Stimulated activated CD4-positive, alpha-beta T cell treated with anti-CD3 and anti-CD28 coated beads, TNF-alpha, amount 100 ng/mL, for 48 hours (primary cell): Measurements from ENCODE around the gene PRSS1.
"Not testable (repeated sequence)": the region's sequence is repeated elsewhere in the genome, so short reads cannot be mapped to it uniquely, and the experiment has no call there.

ENCODE experiments used
- DNase-seq, 3 donors: peaks; one replicate each; pipeline ENCODE4 v3.0.0-alpha.2; 2020; ENCODE audit warnings: low read depth in 3 of 3

PRSS1 gene

DNA sequence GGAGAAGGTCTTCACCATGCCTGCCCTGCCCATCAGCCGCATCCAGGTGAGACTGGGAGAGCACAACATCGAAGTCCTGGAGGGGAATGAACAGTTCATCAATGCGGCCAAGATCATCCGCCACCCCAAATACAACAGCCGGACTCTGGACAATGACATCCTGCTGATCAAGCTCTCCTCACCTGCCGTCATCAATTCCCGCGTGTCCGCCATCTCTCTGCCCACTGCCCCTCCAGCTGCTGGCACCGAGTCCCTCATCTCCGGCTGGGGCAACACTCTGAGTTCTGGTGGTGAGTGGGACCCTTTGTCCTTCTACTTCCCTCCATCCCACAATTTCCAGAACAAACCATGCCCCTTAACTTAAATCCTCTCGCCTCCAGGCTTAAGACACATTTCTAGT, 24.0 kb downstream of the PRSS1 start:
- DNase-seq: no peak

DNA sequence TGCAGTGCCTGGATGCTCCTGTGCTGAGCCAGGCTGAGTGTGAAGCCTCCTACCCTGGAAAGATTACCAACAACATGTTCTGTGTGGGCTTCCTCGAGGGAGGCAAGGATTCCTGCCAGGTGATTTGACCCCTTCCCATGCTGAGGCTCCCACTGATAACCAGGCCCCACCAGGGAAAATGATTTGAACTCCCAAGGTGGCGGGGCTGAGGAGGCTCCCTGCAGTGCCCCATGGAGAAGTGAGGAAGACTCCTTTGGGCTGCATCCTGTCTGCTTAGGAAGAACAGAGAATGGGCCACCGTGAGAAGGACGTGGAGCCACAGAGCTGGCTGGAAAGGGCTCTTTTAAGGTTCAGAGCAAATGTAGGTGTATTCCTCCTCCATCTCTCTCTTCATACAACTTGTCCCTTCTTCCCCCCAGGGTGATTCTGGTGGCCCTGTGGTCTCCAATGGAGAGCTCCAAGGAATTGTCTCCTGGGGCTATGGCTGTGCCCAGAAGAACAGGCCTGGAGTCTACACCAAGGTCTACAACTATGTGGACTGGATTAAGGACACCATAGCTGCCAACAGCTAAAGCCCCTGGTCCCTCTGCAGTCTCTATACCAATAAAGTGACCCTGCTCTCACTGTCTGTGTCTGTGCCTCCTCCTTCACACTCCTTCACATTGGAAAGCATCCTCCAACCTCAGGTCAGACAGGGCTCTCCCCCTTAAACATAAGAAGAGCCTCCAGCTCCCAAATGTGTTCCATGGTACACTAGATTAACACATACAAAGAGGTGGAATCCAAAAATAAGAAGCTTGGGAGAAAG, 24.9 kb downstream of the PRSS1 start:
- no peak for DNase-seq

DNA sequence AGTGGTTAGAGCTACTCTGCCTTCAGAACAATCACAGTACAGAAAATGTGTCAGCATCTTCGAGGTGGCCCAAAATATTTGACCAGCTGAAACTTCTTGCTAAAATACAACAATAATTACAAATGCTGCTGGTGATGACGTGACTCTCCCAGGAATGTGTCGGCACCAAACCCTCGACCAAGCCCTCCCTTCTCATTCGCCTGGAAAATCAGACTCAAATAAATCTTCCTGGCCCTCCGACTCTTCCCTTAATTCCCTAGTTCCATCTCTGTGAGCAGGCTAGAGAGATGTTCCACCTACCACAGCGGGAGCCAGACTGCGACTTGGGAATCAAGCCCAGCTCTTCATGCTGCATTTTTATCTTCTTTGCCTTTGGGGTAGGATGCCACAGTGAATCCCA, 25.6 kb downstream of the PRSS1 start:
- DNase-seq: no peak

DNA sequence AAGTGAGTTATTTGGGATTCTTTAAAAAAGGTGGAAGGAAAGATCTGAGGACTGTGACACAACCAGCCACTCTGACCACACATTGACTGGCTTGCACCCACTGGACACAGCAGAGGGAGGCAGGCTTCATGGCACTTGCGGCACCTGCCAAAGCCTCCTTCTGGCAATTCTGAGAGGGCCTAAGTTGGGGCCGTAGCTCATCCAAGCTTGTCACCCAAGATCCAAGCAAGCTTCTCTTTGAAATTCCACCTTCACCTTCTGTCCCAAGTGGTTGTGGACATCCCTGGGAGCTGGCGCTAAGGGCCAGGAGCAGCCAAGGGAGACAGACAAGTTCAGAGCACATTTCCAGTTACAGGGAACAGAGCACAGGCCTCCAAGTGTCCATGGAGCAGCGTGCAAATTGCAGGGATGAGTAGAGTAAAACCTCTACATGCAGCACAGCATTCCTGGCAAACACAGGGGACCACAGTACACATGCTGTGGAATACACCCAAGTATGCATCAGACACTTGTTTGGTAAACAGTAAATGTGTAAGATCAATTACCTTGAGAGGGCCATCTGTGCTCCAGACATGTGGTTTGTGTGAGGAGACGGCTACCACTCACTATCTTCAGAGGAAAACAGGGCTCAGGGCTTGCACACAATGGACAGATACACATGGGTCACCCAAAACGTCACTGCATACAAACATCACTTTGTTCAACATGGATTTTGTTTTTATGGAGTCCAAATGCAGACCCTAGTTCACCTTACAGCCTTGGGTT, 26.3 kb downstream of the PRSS1 start:
- DNase-seq: not testable (repeated sequence)

DNA sequence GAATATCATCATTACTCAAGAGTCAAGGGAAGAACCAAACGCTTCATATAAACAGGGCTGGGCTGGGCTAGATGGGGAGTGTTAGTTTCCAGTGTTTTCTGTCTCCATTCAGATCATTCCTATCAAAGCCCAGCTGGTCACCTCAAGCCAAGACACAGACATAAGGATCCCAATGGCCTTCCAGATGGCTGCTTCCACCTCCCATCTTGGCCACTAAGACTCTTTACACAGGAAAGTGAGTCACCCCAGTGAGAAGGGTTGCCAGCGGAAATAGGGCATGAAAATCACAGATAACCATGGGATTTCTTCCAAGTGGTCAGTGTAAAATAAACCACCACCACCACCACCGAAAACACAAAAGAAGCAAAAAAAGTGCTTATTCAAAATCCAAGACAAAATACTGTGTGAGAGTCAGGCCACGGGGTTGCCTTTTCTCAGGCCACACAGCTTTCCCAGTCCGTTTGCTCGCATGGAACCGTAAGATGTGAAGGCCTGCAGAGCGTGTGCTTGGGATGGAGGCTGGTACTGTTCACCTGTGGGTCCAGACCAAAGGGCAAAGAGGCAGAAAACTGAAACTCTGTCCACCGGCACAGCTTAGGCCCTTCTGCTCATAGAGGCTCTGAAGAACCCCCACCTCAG, 27.1 kb downstream of the PRSS1 start:
- DNase-seq: no peak

DNA sequence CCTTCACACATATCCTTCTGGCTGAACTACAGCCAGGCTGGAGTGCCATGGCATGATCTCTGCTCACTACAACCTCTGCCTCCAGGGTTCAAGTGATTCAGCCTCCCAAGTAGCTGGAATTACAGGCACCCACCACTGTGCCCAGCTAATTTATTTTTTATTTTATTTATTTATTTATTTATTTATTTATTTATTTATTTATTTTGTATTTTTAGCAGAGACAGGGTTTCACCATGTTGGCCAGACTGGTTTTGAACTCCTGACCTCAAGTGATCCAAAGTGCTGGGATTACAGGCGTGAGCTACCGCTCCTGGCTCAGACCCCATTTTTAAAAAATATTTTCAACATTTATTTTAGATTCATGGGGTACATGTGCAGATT, 27.6 kb downstream of the PRSS1 start:
- DNase-seq: not testable (repeated sequence)

DNA sequence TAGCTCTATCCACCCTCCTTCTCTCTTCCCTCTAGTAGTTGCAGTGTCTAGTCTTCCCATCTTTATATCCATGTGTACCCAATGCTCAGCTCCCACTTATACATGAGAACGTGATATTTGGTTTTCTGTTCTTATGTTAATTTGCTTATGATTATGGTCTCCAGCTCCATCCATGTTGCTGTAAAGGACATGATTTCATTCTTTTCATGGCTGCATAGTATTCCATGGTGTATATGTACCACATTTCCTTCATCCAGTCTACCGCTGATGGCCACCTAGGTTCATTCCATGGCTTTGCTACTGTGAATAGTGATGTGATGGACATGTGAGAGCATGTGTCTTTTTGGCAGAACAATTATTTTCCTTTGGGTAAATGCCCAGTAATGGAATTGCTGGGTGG, 28.0 kb downstream of the PRSS1 start:
- no peak for DNase-seq

DNA sequence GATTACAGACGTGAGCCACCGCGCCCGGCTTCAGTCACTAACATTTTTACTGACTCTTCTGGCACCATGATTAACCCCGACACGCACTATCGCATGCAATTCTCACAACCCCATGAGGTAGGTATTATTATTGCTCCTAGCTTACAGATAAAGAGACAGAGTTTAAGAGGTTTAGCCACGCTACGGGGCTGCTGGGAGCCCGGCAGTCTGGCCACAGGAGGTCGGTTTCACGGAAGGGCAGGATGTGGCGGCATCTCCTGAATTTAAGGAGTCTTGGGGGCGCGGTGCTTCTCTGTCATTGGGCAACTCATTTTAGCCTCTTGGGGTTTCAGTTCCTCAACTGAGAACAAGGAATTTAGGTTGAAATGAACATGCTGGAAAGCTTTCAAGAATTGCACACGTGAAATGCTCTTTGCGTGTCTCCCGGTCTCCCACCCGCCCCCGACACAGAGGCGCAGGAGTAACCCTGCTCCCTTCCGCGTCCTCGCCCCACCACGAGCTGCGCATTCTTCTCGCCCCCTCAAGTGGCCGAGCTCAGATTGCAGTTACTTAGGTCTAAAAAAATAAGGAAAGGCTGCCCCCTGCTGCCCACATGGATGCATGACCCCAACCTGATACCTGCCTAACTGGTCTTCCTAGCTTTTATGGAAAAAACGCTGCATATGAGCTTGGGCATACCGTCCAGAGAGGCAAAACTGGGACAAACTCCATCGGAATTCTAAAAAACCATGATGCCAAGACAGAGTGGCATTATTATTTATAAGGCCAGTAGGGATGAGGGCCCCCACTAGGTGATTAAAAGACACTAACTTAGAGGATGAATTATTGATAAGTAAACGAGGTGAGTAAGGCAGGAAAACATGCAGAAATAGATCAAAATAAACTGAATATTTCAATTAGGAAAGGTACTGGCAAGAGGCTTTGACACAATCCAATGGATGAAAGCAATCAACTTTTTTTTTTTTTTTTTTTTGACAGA, 33.9 kb downstream of the PRSS1 start:
- peak in 1 of 3 donors; percentile 60 for DNase-seq

DNA sequence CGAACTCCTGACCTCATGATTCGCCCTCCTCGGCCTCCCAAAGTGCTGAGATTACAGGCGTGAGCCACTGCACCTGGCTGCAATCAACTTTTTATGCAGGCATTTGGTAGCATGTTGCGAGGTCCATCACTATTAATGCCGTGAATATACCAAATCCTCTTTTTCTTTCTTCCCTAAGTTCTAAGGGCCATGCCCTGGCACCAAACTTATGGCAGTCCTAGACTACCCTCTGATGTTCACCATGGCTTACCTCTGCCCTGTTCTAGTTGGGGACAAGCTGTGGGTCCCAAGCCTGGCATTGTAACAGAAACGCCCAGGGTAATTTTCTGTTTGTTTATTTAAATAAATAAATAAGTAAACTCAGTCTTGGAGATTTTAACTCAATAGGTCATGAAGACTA, 34.8 kb downstream of the PRSS1 start:
- DNase-seq: no peak

DNA sequence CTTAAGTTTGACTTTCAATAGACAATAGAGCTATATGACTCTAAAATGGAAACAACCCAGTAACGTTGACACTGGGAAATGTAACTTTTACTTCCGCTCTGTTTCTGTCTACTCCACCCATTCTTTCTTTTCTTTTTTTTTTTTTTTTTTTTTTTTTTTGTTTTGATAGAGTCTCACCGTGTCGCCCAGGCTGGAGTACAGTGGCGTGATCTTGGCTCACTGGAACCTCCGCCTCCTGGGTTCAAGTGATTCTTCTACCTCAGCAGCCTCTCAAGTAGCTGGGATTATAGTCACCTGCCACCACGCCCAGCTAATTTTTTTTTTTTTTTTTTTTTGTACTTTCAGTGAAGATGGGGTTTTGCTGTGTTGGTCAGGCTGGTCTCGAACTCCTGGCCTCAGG, 35.4 kb downstream of the PRSS1 start:
- no peak for DNase-seq

DNA sequence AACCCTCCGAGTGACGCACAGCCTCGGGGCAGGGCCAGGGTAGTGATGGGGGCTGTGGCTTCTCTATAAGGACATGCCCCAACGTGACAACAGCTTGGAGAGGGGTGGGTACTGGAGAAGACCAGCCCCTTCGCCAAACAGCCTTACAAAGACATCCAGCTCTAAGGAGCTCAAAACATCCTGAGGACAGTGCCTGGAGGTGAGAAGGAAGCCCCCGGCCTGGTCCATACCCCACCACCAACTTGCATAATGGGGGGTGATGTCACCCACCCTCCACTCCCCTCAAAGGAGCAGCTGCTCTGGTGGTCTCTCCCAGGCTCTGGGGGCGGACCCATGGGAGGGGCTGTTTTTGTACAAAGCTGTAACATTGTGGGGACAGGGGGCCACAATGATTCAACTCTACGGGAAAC, 36.6 kb downstream of the PRSS1 start:
- peak in 1 of 3 donors; percentile 68 for DNase-seq

DNA sequence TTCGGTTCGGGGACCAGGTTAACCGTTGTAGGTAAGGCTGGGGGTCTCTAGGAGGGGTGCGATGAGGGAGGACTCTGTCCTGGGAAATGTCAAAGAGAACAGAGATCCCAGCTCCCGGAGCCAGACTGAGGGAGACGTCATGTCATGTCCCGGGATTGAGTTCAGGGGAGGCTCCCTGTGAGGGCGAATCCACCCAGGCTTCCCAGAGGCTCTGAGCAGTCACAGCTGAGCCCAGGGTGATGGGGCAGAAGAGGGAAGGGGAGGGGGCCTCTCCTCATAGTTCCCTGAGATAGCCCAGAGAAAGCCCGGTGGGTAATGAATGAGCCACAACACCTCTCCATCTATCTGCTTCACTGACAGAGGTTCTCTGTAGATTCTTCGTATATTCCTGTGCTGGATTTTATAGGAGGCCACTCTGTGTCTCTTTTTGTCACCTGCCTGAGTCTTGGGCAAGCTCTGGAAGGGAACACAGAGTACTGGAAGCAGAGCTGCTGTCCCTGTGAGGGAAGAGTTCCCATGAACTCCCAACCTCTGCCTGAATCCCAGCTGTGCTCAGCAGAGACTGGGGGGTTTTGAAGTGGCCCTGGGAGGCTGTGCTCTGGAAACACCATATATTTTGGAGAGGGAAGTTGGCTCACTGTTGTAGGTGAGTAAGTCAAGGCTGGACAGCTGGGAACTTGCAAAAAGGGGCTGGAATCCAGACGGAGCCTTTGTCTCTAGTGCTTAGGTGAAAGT, 37.9 kb downstream of the PRSS1 start:
- no peak for DNase-seq

DNA sequence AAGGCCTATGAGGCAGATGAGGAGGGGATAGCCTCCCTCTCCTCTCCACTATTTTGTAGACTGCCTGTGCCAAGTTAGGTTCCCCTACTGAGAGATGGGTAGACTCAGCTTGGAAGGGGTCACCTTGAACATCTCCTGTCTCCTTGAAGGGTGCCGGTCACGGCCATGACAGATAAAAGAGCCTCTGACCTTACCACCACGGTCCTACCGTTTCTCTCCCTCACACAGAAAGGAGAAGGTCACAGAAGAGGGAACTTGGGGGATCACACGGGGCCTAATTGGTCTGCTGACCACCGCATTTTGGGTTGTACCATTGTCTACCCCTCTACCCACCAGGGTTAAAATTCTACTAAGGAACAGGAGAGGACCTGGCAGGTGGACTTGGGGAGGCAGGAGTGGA, 38.5 kb downstream of the PRSS1 start:
- DNase-seq: no peak

DNA sequence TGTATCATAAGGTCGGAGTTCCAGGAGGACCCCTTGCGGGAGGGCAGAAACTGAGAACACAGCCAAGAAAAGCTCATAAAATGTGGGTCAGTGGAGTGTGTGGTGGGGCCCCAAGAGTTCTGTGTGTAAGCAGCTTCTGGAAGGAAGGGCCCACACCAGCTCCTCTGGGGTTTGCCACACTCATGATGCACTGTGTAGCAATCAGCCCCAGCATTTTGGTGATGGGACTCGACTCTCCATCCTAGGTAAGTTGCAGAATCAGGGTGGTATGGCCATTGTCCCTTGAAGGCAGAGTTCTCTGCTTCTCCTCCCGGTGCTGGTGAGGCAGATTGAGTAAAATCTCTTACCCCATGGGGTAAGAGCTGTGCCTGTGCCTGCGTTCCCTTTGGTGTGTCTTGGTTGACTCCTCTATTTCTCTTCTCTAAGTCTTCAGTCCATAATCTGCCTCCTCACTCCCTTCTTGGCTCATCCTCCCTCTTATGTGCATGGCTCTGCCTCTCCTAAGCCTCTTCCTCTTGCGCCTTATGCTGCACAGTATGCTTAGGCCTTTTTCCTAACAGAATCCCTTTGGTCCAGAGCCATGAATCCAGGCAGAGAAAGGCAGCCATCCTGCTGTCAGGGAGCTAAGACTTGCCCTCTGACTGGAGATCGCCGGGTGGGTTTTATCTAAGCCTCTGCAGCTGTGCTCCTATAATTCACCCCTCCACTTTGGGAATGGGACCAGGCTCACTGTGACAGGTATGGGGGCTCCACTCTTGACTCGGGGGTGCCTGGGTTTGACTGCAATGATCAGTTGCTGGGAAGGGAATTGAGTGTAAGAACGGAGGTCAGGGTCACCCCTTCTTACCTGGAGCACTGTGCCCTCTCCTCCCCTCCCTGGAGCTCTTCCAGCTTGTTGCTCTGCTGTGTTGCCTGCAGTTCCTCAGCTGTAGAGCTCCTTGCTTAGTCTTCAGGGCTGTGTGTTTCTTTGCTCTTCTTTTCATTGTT, 39.3 kb downstream of the PRSS1 start:
- DNase-seq: no peak

DNA sequence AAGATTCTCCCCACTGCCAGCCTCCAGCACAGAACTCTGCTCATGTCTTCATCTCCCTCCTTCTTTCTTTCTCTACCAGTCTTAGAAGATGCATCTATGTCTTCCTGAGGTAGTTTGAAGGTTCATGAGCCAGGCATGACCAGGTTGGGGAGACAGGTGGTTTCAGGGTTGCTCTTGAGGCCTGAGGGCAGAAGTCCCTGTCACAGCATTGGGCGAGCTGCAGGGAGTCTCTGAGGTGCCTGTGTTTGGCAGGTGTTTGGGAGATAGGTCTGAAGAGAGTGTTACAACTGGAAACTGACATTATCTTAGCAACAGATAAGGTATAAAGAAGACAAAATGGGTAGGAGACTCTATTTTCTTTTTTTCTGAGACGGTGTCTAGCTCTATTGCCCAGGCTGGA, 40.2 kb downstream of the PRSS1 start:
- DNase-seq: no peak

DNA sequence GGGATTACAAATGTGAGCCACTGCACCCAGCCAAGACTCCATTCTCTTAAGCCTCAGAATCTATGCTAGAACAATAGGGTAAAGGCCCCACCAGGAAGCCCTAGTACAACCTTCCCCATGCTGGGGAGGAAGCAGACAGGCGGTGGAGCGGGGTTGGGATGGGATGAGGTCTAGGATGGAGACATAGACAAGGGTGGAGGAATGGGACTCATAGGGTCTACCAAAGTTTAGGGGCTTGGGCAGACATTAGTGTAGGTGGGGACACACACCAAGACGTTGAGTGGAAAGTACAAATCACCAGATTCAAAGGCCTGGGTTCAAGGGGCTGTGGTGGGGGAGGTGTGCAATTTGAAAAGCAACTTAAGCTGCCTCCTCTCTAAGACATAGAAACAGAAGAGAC, 40.8 kb downstream of the PRSS1 start:
- no peak for DNase-seq

DNA sequence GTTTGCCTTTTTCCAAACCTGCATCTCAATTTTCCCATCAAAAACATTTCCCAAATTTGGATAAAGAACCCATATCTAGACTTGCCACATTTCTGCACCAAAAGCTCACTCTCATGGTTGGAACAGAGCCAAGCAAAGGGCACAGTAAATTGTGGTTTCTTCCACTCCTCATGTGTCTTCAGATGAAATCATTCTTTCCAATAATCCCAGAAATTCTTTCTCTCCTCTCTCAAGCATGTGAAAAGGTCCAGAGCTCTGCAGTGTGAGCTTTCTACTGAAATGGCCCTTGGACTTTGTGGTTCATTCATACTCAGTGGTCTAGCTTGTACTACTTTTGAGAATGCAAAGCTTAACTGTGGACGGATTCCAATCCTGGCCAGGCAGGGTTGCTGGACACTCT, 41.3 kb downstream of the PRSS1 start:
- no peak for DNase-seq

DNA sequence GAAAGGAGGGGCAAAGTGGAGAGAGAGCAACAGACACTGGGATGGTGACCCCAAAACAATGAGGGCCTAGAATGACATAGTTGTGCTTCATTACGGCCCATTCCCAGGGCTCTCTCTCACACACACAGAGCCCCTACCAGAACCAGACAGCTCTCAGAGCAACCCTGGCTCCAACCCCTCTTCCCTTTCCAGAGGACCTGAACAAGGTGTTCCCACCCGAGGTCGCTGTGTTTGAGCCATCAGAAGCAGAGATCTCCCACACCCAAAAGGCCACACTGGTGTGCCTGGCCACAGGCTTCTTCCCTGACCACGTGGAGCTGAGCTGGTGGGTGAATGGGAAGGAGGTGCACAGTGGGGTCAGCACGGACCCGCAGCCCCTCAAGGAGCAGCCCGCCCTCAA, 42.2 kb downstream of the PRSS1 start:
- DNase-seq: no peak

DNA sequence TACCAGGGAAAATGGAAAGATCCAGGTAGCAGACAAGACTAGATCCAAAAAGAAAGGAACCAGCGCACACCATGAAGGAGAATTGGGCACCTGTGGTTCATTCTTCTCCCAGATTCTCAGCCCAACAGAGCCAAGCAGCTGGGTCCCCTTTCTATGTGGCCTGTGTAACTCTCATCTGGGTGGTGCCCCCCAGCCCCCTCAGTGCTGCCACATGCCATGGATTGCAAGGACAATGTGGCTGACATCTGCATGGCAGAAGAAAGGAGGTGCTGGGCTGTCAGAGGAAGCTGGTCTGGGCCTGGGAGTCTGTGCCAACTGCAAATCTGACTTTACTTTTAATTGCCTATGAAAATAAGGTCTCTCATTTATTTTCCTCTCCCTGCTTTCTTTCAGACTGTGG, 42.9 kb downstream of the PRSS1 start:
- no peak for DNase-seq

DNA sequence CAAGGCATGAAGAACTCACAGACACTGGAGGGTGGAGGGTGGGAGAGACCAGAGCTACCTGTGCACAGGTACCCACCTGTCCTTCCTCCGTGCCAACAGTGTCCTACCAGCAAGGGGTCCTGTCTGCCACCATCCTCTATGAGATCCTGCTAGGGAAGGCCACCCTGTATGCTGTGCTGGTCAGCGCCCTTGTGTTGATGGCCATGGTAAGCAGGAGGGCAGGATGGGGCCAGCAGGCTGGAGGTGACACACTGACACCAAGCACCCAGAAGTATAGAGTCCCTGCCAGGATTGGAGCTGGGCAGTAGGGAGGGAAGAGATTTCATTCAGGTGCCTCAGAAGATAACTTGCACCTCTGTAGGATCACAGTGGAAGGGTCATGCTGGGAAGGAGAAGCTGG, 43.3 kb downstream of the PRSS1 start:
- no peak for DNase-seq
